HepG2 (cell line): ENCODE results near the gene CASKIN2. TPM values are rescaled to one million over a fixed set of nuclear protein-coding genes. Genes with fewer than 3 reads are reported as not detected.

Experiments used
- ATAC-seq: fragments of 200-7000 bp; cut with Tn5 transposase; 3 replicates; pipeline ENCODE4 v1.9.1; 2020; ENCODE audit warnings: mild to moderate bottlenecking, moderate library complexity
- BruUV-seq: library from RNA; stranded (reverse); fragments of 400-500 nt; replicated peaks from 2 replicates; lab custom pipeline; 2021; lab: Mats Ljungman, UMichigan
- CTCF ChIA-PET: fragments of 300-600 bp; formaldehyde crosslinking; extraction: SDS; loops from one replicate; lab custom pipeline; 2021; ENCODE audit warnings: low total read pairs, inconsistent platforms, low intra/inter-chr PET ratio; lab: Yijun Ruan, JAX
- POLR2A ChIA-PET: fragments of 350-600 bp; sonication (Branson Sonifier 250); formaldehyde crosslinking; loops from one replicate; lab custom pipeline; 2020; ENCODE audit warnings: antibody characterized with exemption, inconsistent platforms; lab: Yijun Ruan, JAX
- DNase-seq: peaks from one replicate; pipeline ENCODE4 v3.0.0-alpha.2; 2015; ENCODE audit warnings: low spot score
- FAIRE-seq: peaks from 3 replicates; lab custom pipeline; 2011; peaks lifted over from hg19 to GRCh38; lab: Jason Lieb, UNC
- H2AFZ ChIP-seq: one replicate; pipeline ENCODE4 v1.6.1; 2011; ENCODE audit warnings: low read length, inconsistent platforms
- H3K27ac ChIP-seq: fragments of 300-600 bp; 3 replicates; pipeline ENCODE4 v1.8.0; 2011; ENCODE audit warnings: mixed run types, mild to moderate bottlenecking, mixed read lengths, low read length, inconsistent platforms; ENCODE audit not compliant: insufficient read depth; ENCODE audit errors: extremely low read length
- H3K27me3 ChIP-seq, 2 experiments: fragments of 200-600 bp in 1 of 2; 2 replicates in 1 of 2; 3 replicates in 1 of 2; pipeline versions ENCODE4 v1.6.0 to v1.8.0; 2011; ENCODE audit warnings: low read length in 2 of 2, mild to moderate bottlenecking in 2 of 2, moderate library complexity in 2 of 2, inconsistent platforms in 1 of 2; ENCODE audit not compliant: insufficient read depth in 2 of 2, control insufficient read depth in 1 of 2
- H3K36me3 ChIP-seq, 2 experiments: fragments of 200-600 bp in 1 of 2; replicated peaks in 1 of 2; 2 replicates in 1 of 2; 3 replicates in 1 of 2; pipeline versions ENCODE4 v1.5.1 to v1.8.0; 2011; ENCODE audit warnings: low read length in 2 of 2, inconsistent platforms in 1 of 2; ENCODE audit not compliant: insufficient read depth in 2 of 2, control insufficient read depth in 1 of 2
- H3K4me1 ChIP-seq: 2 replicates; pipeline ENCODE4 v1.5.1; 2012; ENCODE audit warnings: low read length, inconsistent platforms; ENCODE audit not compliant: insufficient read depth
- H3K4me2 ChIP-seq: 2 replicates; pipeline ENCODE4 v1.6.0; 2011; ENCODE audit warnings: low read depth, low read length, inconsistent platforms
- H3K4me3 ChIP-seq, 3 experiments: fragments of 200-600 bp in 1 of 3; sonication (generic), shearing (Covaris generic) in 1 of 3; replicated peaks in 1 of 3; 2 replicates each; pipeline ENCODE4 v1.5.1; 2011 to 2016; ENCODE audit warnings: low read length in 3 of 3, inconsistent platforms in 2 of 3, low read depth in 2 of 3, mild to moderate bottlenecking in 2 of 3, control low read depth in 1 of 3, mixed read lengths in 1 of 3; ENCODE audit not compliant: insufficient read depth in 1 of 3
- H3K79me2 ChIP-seq: one replicate; pipeline ENCODE4 v1.6.1; 2011; ENCODE audit warnings: low read length, inconsistent platforms; ENCODE audit not compliant: insufficient read depth
- H3K9ac ChIP-seq: 2 replicates; pipeline ENCODE4 v1.6.0; 2011; ENCODE audit warnings: mild to moderate bottlenecking, low read depth, low read length, inconsistent platforms; ENCODE audit not compliant: insufficient read depth
- H3K9me3 ChIP-seq: 2 replicates; pipeline ENCODE4 v1.5.1; 2012; ENCODE audit warnings: mild to moderate bottlenecking, low read length
- H4K20me1 ChIP-seq: 2 replicates; pipeline ENCODE4 v1.6.0; 2011; ENCODE audit warnings: inconsistent platforms, mild to moderate bottlenecking, low read length, moderate library complexity; ENCODE audit not compliant: insufficient read depth
- ATF4 ChIP-seq, 2 experiments: fragments of 450-650 bp in 1 of 2; sonication (generic) in 1 of 2; formaldehyde crosslinking; IDR thresholded peaks; 2 replicates each; pipeline versions ENCODE4 v1.5.0 to v1.8.0; 2020 to 2022; ENCODE audit warnings: mild to moderate bottlenecking in 1 of 2, missing genetic modification reagents in 1 of 2
- ATM ChIP-seq: fragments of 450-650 bp; IDR thresholded peaks from 2 replicates; pipeline ENCODE4 v1.7.1; 2017; ENCODE audit warnings: mild to moderate bottlenecking, borderline replicate concordance
- E2F1 ChIP-seq: sonication (generic); formaldehyde crosslinking; IDR thresholded peaks from 2 replicates; pipeline ENCODE4 v1.5.0; 2020; ENCODE audit warnings: missing genetic modification reagents
- KAT2B ChIP-seq: fragments of 150-350 bp; IDR thresholded peaks from 2 replicates; pipeline ENCODE4 v1.6.1; 2014; ENCODE audit warnings: low read depth, low read length, borderline replicate concordance
- MXD1 ChIP-seq: sonication (generic); formaldehyde crosslinking; IDR thresholded peaks from 2 replicates; pipeline ENCODE4 v1.4.0; 2020; ENCODE audit warnings: mild to moderate bottlenecking, missing genetic modification reagents
- REPIN1 ChIP-seq: sonication (generic); formaldehyde crosslinking; IDR thresholded peaks from 2 replicates; pipeline ENCODE4 v1.8.0; 2022; ENCODE audit warnings: missing genetic modification reagents, low read depth, mild to moderate bottlenecking, borderline replicate concordance
- RFXANK ChIP-seq: IDR thresholded peaks from 2 replicates; pipeline ENCODE4 v1.6.1; 2016
- SETDB1 ChIP-seq: sonication (generic); formaldehyde crosslinking; IDR thresholded peaks from 2 replicates; pipeline ENCODE4 v1.5.1; 2020; ENCODE audit warnings: missing genetic modification reagents, mild to moderate bottlenecking, borderline replicate concordance
- SIX1 ChIP-seq: sonication (generic); formaldehyde crosslinking; IDR thresholded peaks from 2 replicates; pipeline ENCODE4 v1.4.0; 2020; ENCODE audit warnings: missing genetic modification reagents, borderline replicate concordance
- SMARCC2 ChIP-seq: fragments of 450-650 bp; IDR thresholded peaks from 2 replicates; pipeline ENCODE4 v1.6.1; 2017; ENCODE audit warnings: antibody characterized with exemption, mild to moderate bottlenecking
- TBX2 ChIP-seq: sonication (generic); formaldehyde crosslinking; IDR thresholded peaks from 2 replicates; pipeline ENCODE4 v1.5.0; 2020; ENCODE audit warnings: missing genetic modification reagents, mild to moderate bottlenecking, borderline replicate concordance
- ZBTB33 ChIP-seq: sonication (generic); formaldehyde crosslinking; IDR thresholded peaks from 2 replicates; pipeline ENCODE4 v1.4.0; 2020; ENCODE audit warnings: missing genetic modification reagents
- ZNF224 ChIP-seq: sonication (generic); formaldehyde crosslinking; IDR thresholded peaks from 2 replicates; pipeline ENCODE4 v1.5.0; 2020; ENCODE audit warnings: mild to moderate bottlenecking, missing genetic modification reagents
- ZNF232 ChIP-seq: sonication (generic); formaldehyde crosslinking; IDR thresholded peaks from 2 replicates; pipeline ENCODE4 v1.4.0; 2020; ENCODE audit warnings: missing genetic modification reagents, borderline replicate concordance
- ZNF484 ChIP-seq: sonication (generic); formaldehyde crosslinking; IDR thresholded peaks from 2 replicates; pipeline ENCODE4 v1.5.1; 2020; ENCODE audit warnings: mild to moderate bottlenecking, low read depth, missing genetic modification reagents, borderline replicate concordance
- ZNF619 ChIP-seq: sonication (generic); formaldehyde crosslinking; IDR thresholded peaks from 2 replicates; pipeline ENCODE4 v1.4.0; 2020; ENCODE audit warnings: mild to moderate bottlenecking, missing genetic modification reagents
- ZUFSP ChIP-seq: sonication (generic); formaldehyde crosslinking; IDR thresholded peaks from 2 replicates; pipeline ENCODE4 v1.9.0; 2021; ENCODE audit warnings: missing genetic modification reagents, mild to moderate bottlenecking, borderline replicate concordance
- WGBS: methylation state at CpG from one replicate; pipeline ENCODE4 v1.1.6; 2017; ENCODE audit warnings: low lambda C conversion rate; 5-methylcytosine and 5-hydroxymethylcytosine counted together
- in situ Hi-C: cut with HindIII; loops from 2 replicates; pipeline ENCODE4 v1.10.0; 2017; ENCODE audit warnings: low pct_unique_long_range_greater_than_20kb; ENCODE audit not compliant: extremely low pct_ligation_motif_present
- intact Hi-C: fragments of 100-400 bp; cut with micrococcal nuclease; formaldehyde crosslinking; loops from one replicate; pipeline ENCODE4 v1.10.0; 2022; ENCODE audit not compliant: unreplicated experiment
- polyA plus RNA-seq, 8 experiments: library from polyadenylated mRNA; depleted of rRNA in 3 of 8; stranded (reverse) in 7 of 8; unstranded in 1 of 8; fragments of >200 nt; fragmentation: Illumina TruSeq in 4 of 8; extraction: Trizol in 4 of 8; gene quantifications; 2 replicates each; pipeline versions ENCODE4 v1.2.1 to v1.2.3, GENCODE V29; 2011 to 2016; ENCODE audit warnings: low read depth in 4 of 8, missing spikeins in 1 of 8, mixed read lengths in 1 of 8; ENCODE audit not compliant: insufficient read depth in 1 of 8
- total RNA-seq, 5 experiments: library from RNA; depleted of rRNA; stranded (reverse); fragments of >200 nt; fragmentation: Illumina TruSeq; extraction: Trizol; gene quantifications; 2 replicates each; pipeline ENCODE4 v1.2.3, GENCODE V29; 2016; ENCODE audit warnings: low read depth in 1 of 5

Gene CASKIN2
- total and polyA plus RNA-seq, 2 of the 13 experiments (the other 11 are each of a cell fraction or from before 2014, with no cell fraction given), result 5.2 to 7.8 TPM

- no peak overlapping the region for H2AFZ ChIP-seq
- intact Hi-C loops (no loop called here), in situ Hi-C loops (no loop called here)
- peaks cover 3% of the 10 kb centered on the region for H3K79me2 ChIP-seq
- ATAC-seq, result no peak
- no peak for DNase-seq
- peak overlapping the region; percentile 81 for H3K27ac ChIP-seq
- no peaks in the 10 kb centered on the region for H3K27me3 ChIP-seq
- 94% methylated on average over 38 of the region's 38 CpGs for WGBS
- peaks cover 77% of the 10 kb centered on the region for H3K4me1 ChIP-seq
- ChIA-PET CTCF (interaction anchor here (1.7 kb wide), 1 partner anchor 43 kb away, joined by 3 read pairs; the partner anchor contains the start of gene CASKIN2), POLR2A (interaction anchor here (1.1 to 4.3 kb wide), 6 partner anchors 9 to 42 kb away, joined by 3 to 39 read pairs (median 4); no protein-coding TSS in a partner anchor)
- H3K36me3 ChIP-seq, result peaks cover 11 to 19% of the 10 kb centered on the region in 2 experiments
- no peak overlapping the region for H3K9ac ChIP-seq
- FAIRE-seq, result no peak
- H4K20me1 ChIP-seq, result no peaks in the 10 kb centered on the region
- peak overlapping the region; percentile 80 for H3K4me2 ChIP-seq
- H3K9me3 ChIP-seq, result no peaks in the 10 kb centered on the region
- no TSS peak for BruUV-seq
- H3K4me3 ChIP-seq, result peak overlapping the region in 1 of 3 experiments; percentile 69; a peak in 1 of 6 replicates
- TF ChIP-seq ZNF484 (CRISPR knock-in tag) (no peak), ZUFSP (CRISPR knock-in tag) (no peak), SETDB1 (CRISPR knock-in tag) (no peak), RFXANK (CRISPR knock-in tag) (no peak), ATM (no peak), ZNF224 (CRISPR knock-in tag) (no peak), ZNF619 (0 out of 2 replicates have a peak, but pooled peaks have one; percentile 9), ATF4 (CRISPR knock-in tag; IDR thresholded peaks at IDR 0.05) (no peak), ZNF232 (no peak), TBX2 (CRISPR knock-in tag) (no peak), SIX1 (CRISPR knock-in tag) (no peak), ZBTB33 (CRISPR knock-in tag) (no peak), SMARCC2 (no peak), REPIN1 (CRISPR knock-in tag) (no peak), MXD1 (CRISPR knock-in tag) (0 out of 2 replicates have a peak, but pooled peaks have one; percentile 46), KAT2B (no peak), E2F1 (CRISPR knock-in tag) (no peak)
Observed at GRCh38 chr17:75558666-75559530, 43.6 kb upstream of the CASKIN2 start.
